Measurements from ENCODE around the gene NTF3.

The NTF3 gene

GRCh38 chr12:5464096-5464495 lies 32.2 kb downstream of the NTF3 start (continued):
- TF ChIP-seq ZNF654 (tag by site-specific recombination; IDR thresholded peaks at IDR 0.05; ENCODE audit: low read depth) (no peak), ZBTB44 (tag by site-specific recombination; IDR thresholded peaks at IDR 0.05) (no peak)

- Histone ChIP-seq H3K4me1 (ENCODE audit: control insufficient read depth, insufficient read depth, low read length) (no peaks in the 10 kb centered on the region), H3K36me3 (ENCODE audit: control insufficient read depth in 2 of 2, insufficient read depth in 1 of 2, low read length in 2 of 2) (no peaks in the 10 kb centered on the region), H3K4me3 (ENCODE audit: low read depth, low read length) (no peak overlapping the region), H3K27ac (ENCODE audit: extremely low read depth, low read depth, low read length) (no peak overlapping the region), H3K9me3 (ENCODE audit: control insufficient read depth, insufficient read depth, low read depth, low read length) (no peaks in the 10 kb centered on the region)
- ChIA-PET POLR2A (no interaction called here), CTCF (no interaction called here)
- TF ChIP-seq ZBTB44 (tag by site-specific recombination; IDR thresholded peaks at IDR 0.05): no peak
Measured at GRCh38 chr12:5465384-5465783, 33.5 kb downstream of the NTF3 start.

GRCh38 chr12:5466521-5466960 lies 34.6 kb downstream of the NTF3 start:
- POLR2A ChIA-PET: no interaction called here
- H3K9me3 ChIP-seq (ENCODE audit: control insufficient read depth, insufficient read depth, low read depth, low read length): no peaks in the 10 kb centered on the region
- no peak for TF ChIP-seq ZNF792 (tag by site-specific recombination; IDR thresholded peaks at IDR 0.05)
- peak; percentile 53; the same call in 1 of the 2 replicates for TF ChIP-seq SCRT2 (tag by site-specific recombination; IDR thresholded peaks at IDR 0.05)
- no peak for TF ChIP-seq MYNN (tag by site-specific recombination; IDR thresholded peaks at IDR 0.05; ENCODE audit: borderline replicate concordance)
- no peak for TF ChIP-seq ZNF148 (tag by site-specific recombination; IDR thresholded peaks at IDR 0.05; ENCODE audit: borderline replicate concordance)
- TF ChIP-seq ZNF692 (tag by site-specific recombination; IDR thresholded peaks at IDR 0.05): no peak
- H3K36me3 ChIP-seq (ENCODE audit: control insufficient read depth in 2 of 2, insufficient read depth in 1 of 2, low read length in 2 of 2): no peaks in the 10 kb centered on the region
- no peak overlapping the region for H3K4me3 ChIP-seq (ENCODE audit: low read depth, low read length)
- H3K27ac ChIP-seq (ENCODE audit: extremely low read depth, low read depth, low read length): no peak overlapping the region
- no peaks in the 10 kb centered on the region for H3K4me1 ChIP-seq (ENCODE audit: control insufficient read depth, insufficient read depth, low read length)
- CTCF ChIA-PET: no interaction called here

GRCh38 chr12:5467931-5468330 lies 36.0 kb downstream of the NTF3 start:
- H3K4me3 ChIP-seq (ENCODE audit: low read depth, low read length): no peak overlapping the region
- H3K9me3 ChIP-seq (ENCODE audit: control insufficient read depth, insufficient read depth, low read depth, low read length): no peaks in the 10 kb centered on the region
- TF ChIP-seq PRDM1 (tag by site-specific recombination; IDR thresholded peaks at IDR 0.05): no peak
- no peak for TF ChIP-seq BCL6B (tag by site-specific recombination; IDR thresholded peaks at IDR 0.05)
- no peak for TF ChIP-seq ZNF248 (tag by site-specific recombination; IDR thresholded peaks at IDR 0.05)
- TF ChIP-seq ZNF623 (tag by site-specific recombination; IDR thresholded peaks at IDR 0.05): no peak
- no peak for TF ChIP-seq ZNF843 (tag by site-specific recombination; IDR thresholded peaks at IDR 0.05)
- no peak for TF ChIP-seq ZNF530 (tag by site-specific recombination; IDR thresholded peaks at IDR 0.05; ENCODE audit: low read depth)
- TF ChIP-seq KLF7 (tag by site-specific recombination; IDR thresholded peaks at IDR 0.05; ENCODE audit: borderline replicate concordance): no peak
- H3K4me1 ChIP-seq (ENCODE audit: control insufficient read depth, insufficient read depth, low read length): no peaks in the 10 kb centered on the region
- H3K36me3 ChIP-seq (ENCODE audit: control insufficient read depth in 2 of 2, insufficient read depth in 1 of 2, low read length in 2 of 2): no peaks in the 10 kb centered on the region
- ChIA-PET CTCF (interaction anchor here (0.6 kb wide), 1 partner anchor 29 kb away, joined by 3 read pairs; no protein-coding TSS in a partner anchor), POLR2A (no interaction called here)
- H3K27ac ChIP-seq (ENCODE audit: extremely low read depth, low read depth, low read length): no peak overlapping the region
